Measurements from ENCODE around the gene NID2.

NID2 gene

DNA sequence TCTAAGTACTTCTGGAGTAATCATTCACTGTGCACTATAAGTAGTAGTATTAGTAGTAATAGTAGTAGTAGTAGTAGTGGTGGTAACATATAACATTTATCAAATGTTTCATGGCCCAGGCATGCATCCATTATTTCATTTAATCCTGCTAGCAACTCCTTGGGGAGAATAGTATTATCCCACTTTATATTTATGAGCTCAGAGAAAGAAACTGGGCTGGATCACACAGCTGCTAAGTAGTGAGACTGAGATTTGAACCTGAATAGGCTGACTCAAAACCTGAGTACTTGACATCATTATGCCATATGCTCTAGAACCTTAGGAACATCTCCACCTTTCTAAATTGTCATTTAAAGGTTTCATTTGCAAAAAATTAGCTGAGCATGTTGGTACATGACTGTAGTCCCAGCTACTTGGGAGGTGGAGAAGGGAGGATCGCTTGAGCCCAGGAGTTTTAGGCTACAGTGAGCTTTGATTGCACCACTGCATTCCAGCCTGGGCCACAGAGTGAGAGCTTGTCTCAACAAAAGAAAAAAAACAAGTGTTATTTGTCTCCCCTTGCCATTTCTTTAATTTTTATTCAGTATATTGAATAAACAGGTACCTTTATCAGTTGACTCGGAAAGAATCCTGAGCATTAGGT, 11.4 kb upstream of the NID2 start:
- DNase-seq, result no peak

DNA sequence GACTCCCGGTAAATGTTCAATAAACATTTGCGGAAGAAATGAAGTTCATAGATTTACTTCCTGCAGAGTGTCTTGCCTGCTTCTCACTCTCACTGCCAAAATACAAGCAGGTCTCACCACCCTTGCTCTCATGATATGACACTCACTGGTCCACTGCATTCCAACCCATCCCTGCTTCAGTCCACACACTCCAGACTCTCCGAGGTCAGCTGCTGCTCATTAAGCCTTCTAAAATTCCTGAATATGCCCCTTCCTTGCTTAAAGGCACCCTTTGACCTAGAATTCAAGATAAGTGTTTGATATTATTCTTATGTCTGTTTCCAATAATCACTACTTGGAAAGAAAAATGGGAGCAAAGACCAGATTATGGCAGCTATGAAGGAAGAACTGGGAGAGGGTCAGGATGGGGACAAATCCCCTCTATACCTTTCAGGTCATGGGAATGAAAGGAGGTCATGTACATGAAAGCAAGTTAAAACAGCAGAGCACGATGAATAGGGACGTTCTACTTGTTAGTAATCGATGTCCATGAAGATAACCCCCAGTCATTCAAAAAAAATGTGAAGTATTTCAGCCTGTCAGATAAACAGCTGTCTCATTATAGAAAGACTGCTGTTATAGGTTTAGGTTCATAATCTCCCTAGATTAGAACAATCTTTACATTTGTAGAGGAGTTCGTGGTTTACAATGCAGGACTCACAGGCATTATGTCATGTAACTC, 10.5 kb upstream of the NID2 start:
- DNase-seq, result no peak

DNA sequence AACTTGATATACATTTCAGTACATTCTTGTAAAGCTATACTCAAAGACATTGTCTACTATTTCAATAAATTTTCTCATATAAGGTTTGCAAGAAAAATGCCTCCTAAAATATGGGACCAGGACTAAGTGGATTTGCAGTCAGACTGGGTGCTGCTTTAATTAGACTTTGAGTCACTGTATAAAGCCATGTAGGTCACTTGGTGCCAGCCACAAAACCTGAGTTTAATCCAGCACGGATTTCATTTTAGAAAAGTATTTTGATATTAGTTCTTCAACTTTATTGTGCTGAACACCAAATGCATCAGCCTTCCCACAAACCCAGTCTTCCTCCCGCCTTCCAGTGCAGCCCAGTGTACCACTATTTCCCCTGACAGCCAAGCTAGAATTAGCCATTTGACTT, 9.9 kb upstream of the NID2 start:
- no peak for DNase-seq

DNA sequence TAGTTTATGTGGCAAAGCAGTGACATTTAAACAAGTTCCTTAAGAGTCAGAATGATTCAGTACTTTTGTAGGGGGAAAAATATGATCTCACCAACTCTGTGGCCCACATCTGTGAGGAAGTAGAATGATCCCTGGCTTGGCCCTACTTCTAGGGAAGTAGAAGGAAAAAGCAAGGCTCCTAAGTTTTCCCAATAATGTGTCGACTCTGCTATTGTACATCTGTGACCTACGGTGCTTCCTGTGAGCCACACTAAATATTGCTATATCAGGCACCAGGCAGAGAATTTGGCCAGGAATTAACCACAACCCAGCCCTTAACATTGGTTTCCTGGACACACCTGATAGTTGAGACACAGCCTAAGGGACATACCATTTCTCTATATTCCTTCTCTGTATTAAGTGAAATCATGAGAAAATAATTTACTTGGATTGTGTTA, 9.3 kb upstream of the NID2 start:
- no peak for DNase-seq

DNA sequence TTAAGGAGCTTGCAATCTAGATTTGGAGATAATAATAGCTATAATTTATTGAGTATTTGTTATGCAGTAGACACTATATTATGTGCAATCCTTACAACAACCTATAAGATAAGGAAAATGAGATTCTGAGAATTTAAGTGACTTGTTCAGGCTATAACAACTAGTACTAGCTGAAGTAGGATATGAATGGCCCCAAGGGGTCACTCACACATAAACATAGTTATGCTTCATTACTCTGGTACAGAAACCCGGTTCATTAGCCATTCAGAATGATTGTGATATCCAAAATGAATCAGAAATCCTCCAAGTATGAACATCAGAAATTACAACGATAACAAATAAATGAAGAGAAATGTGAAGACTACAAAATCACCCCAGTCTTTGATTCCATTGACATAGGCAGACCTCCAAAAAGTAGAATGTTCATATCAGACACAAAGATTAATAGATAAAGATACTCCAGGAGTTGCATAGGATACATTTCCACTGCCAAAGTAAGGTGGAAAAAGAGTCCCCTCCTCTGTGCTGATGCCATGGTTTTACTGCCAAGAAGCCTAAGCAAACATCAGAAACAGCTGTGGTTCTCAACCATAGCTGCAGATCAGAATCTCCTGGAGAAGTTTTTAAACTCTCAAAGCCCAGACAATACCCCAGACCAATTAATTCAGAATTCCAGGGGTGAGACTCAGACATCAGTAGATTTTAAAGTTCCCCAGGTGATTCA, 8.6 kb upstream of the NID2 start:
- DNase-seq, result no peak

DNA sequence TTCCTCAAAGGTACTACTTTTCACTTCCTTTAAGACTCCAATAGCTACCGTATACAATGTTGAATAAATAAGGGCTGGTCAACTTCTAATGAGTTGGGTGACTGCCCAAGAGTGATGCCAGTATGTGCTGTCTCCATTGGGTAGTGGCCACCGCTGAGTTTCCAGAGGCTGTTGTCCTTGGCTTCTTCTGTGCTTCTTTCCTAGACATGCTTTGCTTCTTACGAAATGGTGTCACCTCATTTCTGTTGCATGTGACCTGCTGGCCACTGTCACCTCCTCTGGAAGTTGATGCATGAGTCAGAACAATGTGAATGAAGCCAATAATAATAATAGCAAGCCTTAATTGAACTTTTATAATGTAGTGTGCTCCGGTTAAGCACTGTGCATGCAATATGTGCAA, 7.5 kb upstream of the NID2 start:
- DNase-seq, result no peak

DNA sequence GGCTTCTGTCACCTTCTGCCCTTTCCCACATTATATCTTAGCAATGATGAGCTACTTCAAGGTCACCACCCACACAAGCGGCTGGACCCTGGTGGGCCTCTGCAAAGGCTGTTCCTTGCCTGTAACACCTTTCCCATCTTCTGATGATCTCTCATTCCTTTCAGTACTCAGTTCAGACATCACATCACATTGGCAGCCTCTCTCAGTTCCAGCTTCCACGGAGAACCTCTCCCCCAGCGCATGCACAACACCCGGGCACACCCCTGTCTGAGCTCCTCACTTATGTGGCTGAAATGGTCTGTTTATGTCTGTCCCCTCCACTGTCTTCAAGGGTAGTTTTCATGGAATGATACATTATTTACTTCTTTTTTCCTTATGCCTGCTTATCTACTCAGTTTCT, 6.5 kb upstream of the NID2 start:
- no peak for DNase-seq

DNA sequence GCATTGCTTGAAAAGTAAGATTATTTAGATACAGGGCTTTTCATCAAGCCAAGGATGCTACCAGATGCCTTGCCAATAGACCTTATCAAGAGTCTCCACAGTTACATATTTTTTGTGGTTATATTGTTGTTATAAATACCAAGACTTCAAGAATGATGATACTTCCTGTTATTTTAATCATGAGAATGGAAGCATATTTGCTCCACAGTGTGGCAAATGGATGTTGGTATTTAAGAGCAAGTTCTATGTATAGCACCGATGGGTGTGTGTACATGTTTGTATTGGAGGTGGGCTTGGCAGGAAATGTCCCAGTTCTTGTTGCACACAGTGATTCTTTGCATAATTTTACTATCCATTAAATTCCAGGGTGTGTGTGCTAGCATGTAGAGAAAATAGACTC, 4.4 kb upstream of the NID2 start:
- no peak for DNase-seq

DNA sequence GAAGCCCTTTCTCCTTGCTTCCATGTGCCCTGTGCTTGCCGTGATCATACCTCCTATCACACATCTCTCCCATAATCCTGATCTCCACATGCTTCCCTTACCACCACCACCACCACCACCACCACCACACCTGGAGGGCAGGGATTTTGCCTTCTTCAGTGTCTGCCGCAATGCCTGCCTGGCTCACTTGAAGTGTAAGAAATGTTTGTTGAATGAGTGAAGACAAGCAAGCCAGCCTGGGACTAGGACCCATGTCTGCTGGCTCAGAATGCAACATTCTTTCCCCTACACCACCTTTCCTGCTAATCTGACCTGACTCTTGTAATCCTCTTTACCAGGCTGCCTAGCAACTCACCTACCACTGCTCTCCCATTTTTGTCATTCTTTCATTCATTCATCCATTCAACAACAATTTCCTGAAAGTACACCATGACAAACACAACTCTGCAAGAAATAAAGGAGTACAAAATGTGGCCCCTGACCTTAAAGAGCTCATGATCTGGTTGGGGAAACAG, 3.5 kb upstream of the NID2 start:
- DNase-seq, result no peak

DNA sequence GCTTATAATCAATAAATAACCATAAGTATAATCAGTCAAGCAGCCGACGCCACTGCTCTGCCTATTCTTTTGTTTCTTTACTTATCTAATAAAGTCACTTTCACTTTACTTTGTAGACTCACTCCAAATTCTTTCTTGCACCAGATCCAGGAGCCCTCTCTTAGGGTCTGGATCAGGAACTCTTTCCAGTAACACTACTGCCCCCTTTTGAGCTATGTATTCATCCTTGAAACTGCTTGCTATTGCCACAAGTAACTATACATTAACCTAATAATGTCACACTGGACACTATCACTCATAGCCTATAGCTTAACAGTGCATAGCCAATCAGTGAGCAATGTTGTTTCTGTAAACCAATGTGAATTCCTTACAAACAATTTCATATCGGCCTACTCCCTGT, 2.8 kb upstream of the NID2 start:
- no peak for DNase-seq

DNA sequence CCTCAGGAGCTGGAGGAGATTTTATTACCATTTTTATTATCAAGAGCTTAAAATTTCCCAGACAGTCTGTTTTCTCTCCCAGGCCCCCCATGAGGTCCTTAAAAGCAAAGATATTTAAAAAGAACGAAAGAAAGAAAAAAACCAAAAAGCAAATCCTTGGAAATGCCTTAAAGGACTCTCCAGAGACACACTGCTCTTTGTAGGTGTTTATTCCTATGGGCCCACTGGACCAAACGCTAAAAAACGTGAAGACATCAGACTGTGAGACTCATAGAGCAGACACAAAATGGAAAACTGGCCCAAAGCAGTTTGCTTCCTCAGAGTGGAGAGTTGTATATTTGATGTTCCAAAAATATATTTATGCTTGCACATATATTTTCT, 1.2 kb upstream of the NID2 start:
- no peak for DNase-seq

DNA sequence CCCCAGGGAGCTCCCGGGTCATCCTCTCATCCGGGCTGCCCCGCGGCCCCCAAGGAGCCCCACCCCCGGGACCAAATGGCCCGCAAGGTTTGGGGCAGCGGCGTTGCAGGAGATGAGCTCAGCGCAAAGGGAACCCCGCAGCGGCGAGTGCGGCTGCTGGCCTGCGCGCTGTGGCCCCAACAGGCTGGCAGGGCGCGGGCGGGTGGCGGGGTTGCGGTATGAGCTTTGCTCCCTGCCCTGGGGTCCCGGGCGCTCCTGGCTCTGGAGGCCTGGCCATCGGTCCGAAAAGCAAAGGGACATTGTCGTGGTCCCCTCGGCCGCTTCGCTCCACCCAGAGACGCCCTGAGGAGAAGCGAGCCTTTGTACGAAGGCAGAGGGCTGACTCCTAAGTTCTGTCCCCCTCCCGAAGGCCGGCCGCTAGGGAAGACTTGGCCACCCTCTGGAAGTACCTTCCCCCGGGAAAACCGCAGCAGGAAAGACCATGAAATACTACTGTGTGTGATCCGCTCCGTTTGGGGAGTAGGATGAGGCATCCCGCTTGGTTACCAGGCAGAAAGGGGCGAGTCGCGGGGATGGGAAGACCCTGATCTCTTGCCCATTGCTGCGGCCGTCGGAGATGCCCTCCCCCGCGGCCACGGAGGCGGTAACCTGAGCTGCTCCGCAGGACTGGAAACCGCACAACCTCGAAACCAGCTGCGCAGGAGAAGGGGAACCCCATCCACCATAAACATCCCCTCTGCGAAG, 620 bp upstream of the NID2 start:
- DNase-seq, result no peak

DNA sequence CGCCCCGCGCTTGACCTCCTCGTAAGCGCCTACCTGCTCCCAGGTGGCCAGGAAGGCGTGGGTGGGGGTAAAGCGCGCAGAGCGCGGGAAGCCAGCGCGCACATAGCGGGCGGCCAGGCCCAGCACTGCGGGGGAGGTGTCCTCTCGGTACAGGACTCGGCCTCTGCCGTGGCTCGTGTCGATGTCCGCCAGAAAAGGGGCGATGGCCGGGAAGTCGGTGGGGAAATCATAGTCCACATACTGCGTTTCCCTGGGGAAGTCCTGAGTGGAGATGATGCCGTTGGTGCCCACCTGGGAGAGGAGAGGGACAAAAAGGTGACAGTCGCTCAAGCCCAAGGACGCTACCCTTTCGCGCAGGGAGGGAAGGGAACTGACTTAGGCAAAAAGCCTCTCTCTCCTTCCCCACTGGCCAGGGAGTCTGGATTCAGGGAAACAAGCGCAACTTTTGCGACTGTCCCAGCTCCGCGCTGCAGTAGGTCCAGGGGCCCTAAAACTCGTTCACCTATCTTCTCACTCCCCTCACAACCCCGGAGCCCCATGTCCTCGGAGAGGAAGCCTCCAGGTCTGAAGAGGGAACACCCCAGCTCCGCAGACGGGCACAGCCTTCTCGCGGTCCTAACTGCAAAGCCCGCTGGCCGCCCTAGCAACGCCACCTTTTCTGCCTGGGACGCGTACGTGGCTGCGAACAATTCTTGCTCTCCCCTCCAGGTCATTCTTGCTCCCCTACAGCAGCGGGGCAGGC, 815 bp downstream of the NID2 start:
- no peak for DNase-seq

DNA sequence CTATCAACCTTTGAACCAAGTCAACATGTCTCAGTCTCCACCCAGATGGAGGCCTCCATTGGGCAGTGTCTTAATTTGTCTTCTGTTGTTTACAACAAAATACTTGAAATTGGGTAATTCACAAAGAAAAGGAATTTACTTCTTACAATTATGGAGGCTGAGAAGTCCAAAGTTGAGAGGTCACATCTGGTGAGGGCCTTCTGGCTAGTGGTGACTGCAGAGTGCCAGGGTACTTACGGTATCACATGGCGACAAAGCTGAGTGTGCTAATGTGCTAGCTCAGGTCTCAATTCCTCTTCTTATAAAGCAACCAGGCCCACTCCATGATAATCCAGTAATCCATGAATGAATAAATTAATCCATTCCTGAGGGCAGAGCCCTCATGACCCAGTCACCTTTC, 4.7 kb downstream of the NID2 start:
- DNase-seq, result no peak

DNA sequence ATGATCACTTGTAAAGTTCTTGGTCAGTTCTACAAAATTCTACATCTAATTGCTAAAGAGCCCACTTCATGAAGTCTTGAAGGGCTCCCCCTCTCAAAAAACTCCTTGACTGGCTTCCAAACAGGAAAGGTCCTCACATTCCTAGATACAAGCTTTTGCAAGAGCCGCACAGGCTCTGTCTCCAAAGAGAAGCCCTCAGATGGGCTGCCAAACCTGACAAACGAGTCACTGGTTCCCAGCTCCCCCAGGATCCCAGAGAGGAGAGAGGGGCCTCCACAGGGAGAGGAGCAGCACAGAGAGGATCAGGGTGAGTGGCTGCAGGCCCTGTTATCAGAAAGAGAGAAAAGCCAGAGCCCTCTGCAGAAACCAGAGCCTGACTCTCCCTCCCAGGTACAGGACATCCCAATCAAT, 5.8 kb downstream of the NID2 start:
- DNase-seq, result no peak

DNA sequence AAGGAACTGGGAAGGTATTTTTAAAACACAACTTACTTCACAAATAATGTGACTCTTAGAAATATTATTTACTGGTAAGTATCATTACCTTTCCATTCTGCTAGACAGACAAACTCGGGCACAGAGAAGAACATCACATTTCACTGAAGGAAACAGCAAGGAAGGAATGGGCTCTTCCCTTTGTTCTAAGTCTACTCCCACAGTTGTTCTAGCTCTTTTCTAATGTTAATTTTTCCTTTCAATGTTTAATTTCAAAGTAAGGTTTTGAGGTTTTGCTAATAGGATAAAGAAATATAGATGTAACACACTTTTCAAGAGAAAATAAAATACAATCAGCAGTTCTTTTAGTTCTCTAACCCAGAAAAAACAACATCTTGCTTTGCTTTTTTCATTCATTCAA, 7.0 kb downstream of the NID2 start:
- no peak for DNase-seq

DNA sequence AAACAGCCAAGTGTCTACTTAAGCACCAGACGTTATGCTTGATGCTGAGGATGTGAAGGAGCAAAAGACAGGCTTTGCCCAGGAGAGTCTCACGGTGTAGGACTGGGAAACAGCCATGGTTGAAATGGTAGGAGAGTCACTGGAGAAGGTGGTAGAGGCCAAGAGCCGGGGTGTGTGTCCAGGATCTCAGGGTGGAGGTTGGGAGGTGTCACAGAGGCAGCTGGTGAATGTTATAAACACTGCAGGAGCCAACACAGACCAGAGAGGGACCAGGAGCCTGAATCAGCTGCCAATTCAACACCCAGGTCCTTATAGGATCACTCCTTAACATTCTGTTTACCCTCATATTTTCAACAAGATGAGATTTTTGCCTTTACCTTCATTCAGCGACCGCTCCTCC, 7.5 kb downstream of the NID2 start:
- no peak for DNase-seq

DNA sequence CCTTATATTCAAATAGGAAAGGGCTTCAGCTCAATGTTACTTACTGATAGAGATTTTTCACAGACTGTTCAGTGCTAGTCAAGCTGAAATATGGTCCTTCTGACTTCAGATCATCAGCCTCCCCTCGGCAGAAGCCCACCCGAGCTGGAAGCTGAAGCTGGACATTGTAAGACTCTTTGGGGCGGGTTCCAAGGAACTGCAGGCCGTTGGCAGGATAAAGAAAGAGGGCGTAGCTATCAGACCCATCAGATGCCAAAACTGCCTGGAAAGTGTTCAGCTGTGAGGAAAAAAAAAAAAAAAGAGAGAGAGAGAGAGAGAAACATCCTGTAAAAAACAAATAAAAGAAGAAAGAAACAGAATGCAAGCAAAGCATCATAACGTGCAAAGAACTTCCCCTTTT, 8.8 kb downstream of the NID2 start:
- no peak for DNase-seq

DNA sequence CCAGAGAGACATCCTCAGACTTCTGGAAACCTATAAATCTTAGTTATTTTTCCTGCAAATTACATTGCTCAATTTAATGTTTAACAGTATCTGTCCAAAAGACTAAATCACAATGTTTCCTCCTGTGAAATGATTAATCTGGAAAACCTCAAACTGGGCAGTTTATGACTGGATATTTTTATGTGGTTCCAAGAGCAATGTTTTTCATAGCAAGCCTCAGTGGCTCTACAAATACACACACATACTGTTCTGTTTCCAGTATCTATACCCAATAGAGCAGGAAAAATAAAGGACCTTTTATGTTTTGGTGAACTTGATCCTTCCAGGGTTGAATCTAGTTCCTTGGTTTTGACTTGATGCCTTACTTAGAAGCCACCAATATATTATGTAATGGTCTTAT, 9.2 kb downstream of the NID2 start:
- DNase-seq, result no peak

DNA sequence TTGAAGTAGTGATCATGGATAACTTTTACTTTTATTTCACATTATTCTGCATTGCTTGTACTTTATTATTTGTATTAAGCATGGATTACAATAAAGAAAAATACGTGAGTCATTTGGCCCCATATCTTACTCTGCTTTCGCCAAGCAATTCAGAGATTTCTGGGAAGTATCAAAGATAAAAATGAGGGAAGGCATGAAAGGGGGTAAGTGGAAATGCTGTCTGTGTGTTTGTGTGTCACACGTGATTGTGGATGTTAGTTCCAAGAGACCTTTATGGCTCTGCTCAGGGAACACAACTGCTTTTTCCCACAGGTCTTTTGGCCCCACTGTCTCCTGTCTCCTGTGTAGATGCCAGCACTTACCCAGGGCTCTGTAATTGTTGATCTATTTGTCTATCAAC, 10.5 kb downstream of the NID2 start:
- DNase-seq, result no peak

DNA sequence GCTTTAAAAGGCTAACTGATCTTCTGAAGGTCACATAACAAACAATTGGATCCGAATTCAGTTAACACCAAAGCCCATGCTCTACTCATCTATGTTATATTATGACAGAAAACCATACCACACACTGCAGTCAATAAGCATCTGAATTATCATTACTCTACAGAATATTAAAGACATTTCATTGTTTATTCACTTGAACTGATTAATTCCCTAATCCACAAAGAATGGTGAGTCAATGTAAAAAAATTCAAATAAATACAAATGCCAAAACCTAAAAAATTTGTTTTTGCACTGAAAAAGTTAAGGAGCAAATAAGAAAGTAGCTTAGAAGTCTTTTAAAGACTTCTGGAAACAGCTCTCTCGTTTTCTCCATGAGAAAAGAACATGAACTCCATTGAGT, 13.7 kb downstream of the NID2 start:
- DNase-seq, result no peak

DNA sequence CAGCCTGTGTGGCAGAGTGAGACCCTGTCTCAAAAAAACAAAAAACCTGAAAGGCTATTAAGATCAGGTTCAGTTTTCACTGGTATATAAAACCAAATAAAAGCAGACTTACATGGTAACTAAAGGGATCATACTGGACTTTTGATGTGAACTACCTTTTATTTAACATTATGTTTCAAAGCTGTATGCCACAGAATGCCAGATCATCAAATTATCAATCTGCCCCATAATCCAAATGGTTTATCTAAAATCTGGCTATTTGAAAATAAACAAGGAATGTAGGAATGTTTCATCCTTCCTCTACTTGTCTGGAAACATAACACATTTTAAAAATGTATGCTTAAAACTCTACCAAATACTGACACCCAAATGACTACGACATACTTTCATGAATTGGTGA, 14.2 kb downstream of the NID2 start:
- DNase-seq, result no peak

DNA sequence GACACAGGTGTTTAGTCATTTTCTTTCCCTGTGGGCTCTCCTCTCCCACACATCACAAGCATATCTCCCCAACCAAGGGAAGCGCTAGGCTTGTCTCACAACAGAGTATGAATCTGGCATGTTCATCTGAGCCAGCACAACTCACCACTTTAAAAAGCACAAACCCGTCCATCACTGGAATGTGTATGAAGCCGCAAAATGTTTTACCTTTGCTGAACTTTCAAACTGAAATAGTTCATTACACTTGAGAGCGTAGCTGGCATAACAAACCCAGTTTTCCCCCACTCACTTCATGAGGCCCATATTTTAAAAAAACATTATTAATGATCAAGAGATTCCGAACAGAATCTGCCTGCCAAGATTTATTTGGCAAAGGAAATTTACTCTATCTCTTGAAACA, 15.8 kb downstream of the NID2 start:
- DNase-seq, result no peak
